PFSK-1 (cell line): ENCODE results near the gene NID1.

Experiments used
- POLR2AphosphoS5 ChIP-seq: IDR thresholded peaks from 2 replicates; pipeline ENCODE4 v1.6.1; 2012; ENCODE audit warnings: low read depth, mild to moderate bottlenecking, control low read depth, low read length, moderate library complexity
- SIN3A ChIP-seq: IDR thresholded peaks from 2 replicates; pipeline ENCODE4 v1.6.1; 2012; ENCODE audit warnings: mild to moderate bottlenecking, low read length, moderate library complexity, borderline replicate concordance; ENCODE audit not compliant: insufficient read depth

GRCh38 chr1:236081546-236082227 lies 16.8 kb upstream of the NID1 start:
- TF ChIP-seq POLR2AphosphoS5, result no peak
- no peak for TF ChIP-seq SIN3A
